Thoracic aorta (tissue), 2 donors: ENCODE measurements around the gene FAM120A. TPM values are rescaled to one million over a fixed set of nuclear protein-coding genes. Genes with fewer than 3 reads are reported as not detected.

Source experiments
- ATAC-seq: fragments of 150-250 bp; one replicate; pipeline ENCODE4 v1.8.0; 2017; ENCODE audit warnings: low read depth; ENCODE audit not compliant: insufficient number of reproducible peaks, low FRiP score
- DNase-seq: peaks from one replicate; pipeline ENCODE4 v3.0.0-alpha.2; 2020; ENCODE audit warnings: low spot score
- H3K27ac ChIP-seq, 2 donors: fragments of 200-600 bp; sonication (generic); 1 replicate in 1 of 2; 2 replicates in 1 of 2; pipeline ENCODE4 v1.5.1; 2016; ENCODE audit warnings: mild to moderate bottlenecking in 2 of 2, moderate library complexity in 2 of 2
- H3K27me3 ChIP-seq: fragments of 200-600 bp; sonication (generic); replicated peaks from 2 replicates; pipeline ENCODE4 v1.6.0; 2016; ENCODE audit warnings: mild to moderate bottlenecking; ENCODE audit not compliant: insufficient read depth
- H3K36me3 ChIP-seq: fragments of 200-600 bp; sonication (generic); one replicate; pipeline ENCODE4 v1.5.1; 2016
- H3K4me1 ChIP-seq, 2 donors: fragments of 200-600 bp; sonication (generic); 1 replicate in 1 of 2; 2 replicates in 1 of 2; pipeline versions ENCODE4 v1.5.1 to v1.6.0; 2016; ENCODE audit warnings: low read depth in 2 of 2, mild to moderate bottlenecking in 1 of 2; ENCODE audit not compliant: control insufficient read depth in 1 of 2
- H3K4me3 ChIP-seq: fragments of 200-600 bp; sonication (generic); 2 replicates; pipeline ENCODE4 v1.5.1; 2016; ENCODE audit warnings: mild to moderate bottlenecking
- H3K9me3 ChIP-seq: fragments of 200-600 bp; sonication (generic); 2 replicates; pipeline ENCODE4 v1.5.1; 2016
- total RNA-seq, 2 donors: library from RNA; depleted of rRNA; stranded (reverse); fragments of >200 nt; gene quantifications; one replicate each; pipeline versions ENCODE4 v1.1.0 to v1.2.3, GENCODE V29; 2016
- TF ChIP-seq, protein P1 (sequence below): fragments of 200-600 bp; sonication (generic); IDR thresholded peaks from one replicate; pipeline ENCODE4 v1.5.1; 2019; ENCODE audit warnings: antibody characterized with exemption

The FAM120A gene
- total RNA-seq, 2 donors from 2014 or later: 65.3 to 87.8 TPM

DNA sequence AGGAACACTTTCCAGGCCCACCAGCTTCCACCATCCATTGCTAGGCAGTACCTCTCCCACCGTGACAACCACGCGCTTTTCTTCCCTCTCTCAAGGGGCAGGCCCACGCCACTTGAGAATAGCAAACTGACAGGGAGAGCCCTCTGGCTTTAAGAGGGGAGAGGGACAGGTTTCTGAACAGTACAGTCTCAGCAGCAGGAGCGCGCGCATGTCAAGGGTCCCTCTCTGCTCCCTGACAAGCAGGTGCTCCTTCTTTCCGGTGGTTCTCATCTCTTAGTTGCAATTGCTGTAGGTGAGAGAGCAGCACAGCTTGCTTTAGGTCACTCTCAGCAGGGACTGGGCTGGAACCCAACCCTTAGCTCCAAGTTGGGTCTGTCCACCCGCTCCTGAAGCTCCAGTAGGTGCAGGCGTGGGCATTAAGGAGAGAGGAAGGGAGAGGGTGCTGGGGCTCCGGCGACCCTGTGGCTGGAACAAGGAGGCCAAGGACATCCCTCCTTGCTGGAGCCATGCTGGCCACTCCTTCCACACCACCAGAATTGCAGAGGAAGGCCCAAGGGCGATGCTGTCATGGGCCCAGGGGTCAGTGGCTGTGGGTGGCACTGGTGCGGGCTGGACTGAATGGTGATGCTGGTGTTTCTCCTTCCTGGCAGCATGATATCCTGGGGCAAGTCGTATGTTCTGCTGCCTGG is 115.9 kb downstream of the FAM120A start:
- peaks cover 9 to 14% of the 10 kb centered on the region in 2 donors for H3K4me1 ChIP-seq
- DNase-seq (no peak), ATAC-seq (no peak)
- H3K9me3 ChIP-seq: no peaks in the 10 kb centered on the region
- peaks cover 21% of the 10 kb centered on the region for H3K36me3 ChIP-seq
- peak overlapping the region; percentile 87 for H3K4me3 ChIP-seq
- TF ChIP-seq, protein P1, sequence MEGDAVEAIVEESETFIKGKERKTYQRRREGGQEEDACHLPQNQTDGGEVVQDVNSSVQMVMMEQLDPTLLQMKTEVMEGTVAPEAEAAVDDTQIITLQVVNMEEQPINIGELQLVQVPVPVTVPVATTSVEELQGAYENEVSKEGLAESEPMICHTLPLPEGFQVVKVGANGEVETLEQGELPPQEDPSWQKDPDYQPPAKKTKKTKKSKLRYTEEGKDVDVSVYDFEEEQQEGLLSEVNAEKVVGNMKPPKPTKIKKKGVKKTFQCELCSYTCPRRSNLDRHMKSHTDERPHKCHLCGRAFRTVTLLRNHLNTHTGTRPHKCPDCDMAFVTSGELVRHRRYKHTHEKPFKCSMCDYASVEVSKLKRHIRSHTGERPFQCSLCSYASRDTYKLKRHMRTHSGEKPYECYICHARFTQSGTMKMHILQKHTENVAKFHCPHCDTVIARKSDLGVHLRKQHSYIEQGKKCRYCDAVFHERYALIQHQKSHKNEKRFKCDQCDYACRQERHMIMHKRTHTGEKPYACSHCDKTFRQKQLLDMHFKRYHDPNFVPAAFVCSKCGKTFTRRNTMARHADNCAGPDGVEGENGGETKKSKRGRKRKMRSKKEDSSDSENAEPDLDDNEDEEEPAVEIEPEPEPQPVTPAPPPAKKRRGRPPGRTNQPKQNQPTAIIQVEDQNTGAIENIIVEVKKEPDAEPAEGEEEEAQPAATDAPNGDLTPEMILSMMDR: no peak
- no peaks in the 10 kb centered on the region for H3K27me3 ChIP-seq
- H3K27ac ChIP-seq: peak overlapping the region; percentile 93 to 99

DNA sequence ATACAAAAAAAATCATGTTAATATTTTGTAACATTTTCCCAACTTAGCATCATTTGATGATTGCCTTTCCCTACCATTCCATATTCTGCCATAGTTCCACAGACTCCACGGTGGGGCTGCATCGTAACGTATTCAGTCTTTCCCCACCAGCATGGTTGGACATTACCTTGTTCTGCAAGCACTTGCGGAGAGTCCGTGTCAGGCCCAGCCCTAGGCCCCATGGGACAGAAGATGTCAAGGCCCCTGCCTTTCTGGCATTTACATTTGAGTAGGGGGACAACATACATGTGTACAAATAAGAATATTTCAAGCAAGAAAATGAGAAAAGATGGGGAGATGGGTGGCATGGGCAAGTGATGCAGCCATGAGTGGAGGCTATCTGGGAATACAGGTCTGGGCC is 116.7 kb downstream of the FAM120A start:
- no peak for ATAC-seq

DNA sequence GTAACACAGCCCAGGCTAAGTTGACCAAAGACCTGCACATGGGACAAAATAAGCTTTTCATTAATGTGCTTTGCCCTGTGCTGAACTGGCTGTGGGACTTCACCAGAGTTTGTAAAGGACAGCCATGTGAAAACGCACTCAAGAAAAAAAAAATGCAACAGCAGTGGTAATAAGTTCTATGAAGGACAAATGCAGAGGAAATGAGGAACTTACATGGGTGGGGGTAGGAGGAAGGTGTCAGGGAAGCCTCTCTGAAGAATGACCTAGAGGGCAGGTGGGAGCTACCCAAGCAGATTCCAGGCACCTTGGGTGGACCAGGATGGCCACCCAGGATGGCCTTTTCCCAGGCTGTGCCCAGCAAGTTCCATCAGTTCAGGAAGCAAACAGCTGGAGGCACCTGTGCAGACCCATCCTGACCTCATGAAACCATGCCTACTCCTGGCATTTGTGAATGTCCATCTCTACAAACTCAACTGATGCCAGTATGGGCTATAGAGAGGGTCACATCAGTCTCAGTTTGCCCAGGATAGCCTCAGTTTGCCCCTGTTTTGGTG is 118.2 kb downstream of the FAM120A start:
- Histone ChIP-seq H3K4me1 (peaks cover 9 to 21% of the 10 kb centered on the region in 2 donors), H3K27me3 (no peaks in the 10 kb centered on the region), H3K36me3 (peaks cover 2% of the 10 kb centered on the region), H3K9me3 (no peaks in the 10 kb centered on the region), H3K27ac (no peak overlapping the region), H3K4me3 (no peak overlapping the region)
- TF ChIP-seq, protein P1: no peak
- ATAC-seq: no peak
- DNase-seq: no peak

More for the DNA sequence above, 116.7 kb downstream of the FAM120A start:
- TF ChIP-seq, protein P1: no peak
- Histone ChIP-seq H3K4me3 (no peak overlapping the region), H3K9me3 (no peaks in the 10 kb centered on the region), H3K4me1 (peaks cover 9 to 14% of the 10 kb centered on the region in 2 donors), H3K27ac (peak overlapping the region in 1 of 2 donors; percentile 93), H3K36me3 (peaks cover 15% of the 10 kb centered on the region), H3K27me3 (no peaks in the 10 kb centered on the region)
- DNase-seq: no peak

DNA sequence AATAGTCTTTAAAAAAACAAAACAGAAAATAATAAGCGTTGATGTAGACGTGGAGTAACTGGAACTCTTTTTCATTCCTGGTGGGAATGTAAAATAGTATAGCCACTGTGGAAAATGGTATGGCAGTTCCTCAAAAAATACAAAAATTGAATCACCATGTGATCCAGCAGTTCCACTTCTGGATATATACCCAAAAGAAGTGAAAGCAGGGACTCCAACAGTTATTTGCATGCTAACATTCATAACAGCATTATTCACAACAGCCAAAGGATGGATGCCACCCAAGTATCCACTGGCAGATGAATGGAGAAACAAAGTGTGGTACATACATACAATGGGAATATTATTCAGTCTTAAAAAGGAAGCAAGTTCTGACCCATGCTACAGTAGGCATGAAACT is 120.7 kb downstream of the FAM120A start:
- H3K36me3 ChIP-seq: no peaks in the 10 kb centered on the region
- H3K4me1 ChIP-seq: peaks cover 12 to 22% of the 10 kb centered on the region in 2 donors
- no peak for DNase-seq
- no peaks in the 10 kb centered on the region for H3K27me3 ChIP-seq
- H3K9me3 ChIP-seq: no peaks in the 10 kb centered on the region
- TF ChIP-seq, protein P1: no peak
- no peak overlapping the region for H3K4me3 ChIP-seq
- ATAC-seq: no peak
- no peak overlapping the region for H3K27ac ChIP-seq

DNA sequence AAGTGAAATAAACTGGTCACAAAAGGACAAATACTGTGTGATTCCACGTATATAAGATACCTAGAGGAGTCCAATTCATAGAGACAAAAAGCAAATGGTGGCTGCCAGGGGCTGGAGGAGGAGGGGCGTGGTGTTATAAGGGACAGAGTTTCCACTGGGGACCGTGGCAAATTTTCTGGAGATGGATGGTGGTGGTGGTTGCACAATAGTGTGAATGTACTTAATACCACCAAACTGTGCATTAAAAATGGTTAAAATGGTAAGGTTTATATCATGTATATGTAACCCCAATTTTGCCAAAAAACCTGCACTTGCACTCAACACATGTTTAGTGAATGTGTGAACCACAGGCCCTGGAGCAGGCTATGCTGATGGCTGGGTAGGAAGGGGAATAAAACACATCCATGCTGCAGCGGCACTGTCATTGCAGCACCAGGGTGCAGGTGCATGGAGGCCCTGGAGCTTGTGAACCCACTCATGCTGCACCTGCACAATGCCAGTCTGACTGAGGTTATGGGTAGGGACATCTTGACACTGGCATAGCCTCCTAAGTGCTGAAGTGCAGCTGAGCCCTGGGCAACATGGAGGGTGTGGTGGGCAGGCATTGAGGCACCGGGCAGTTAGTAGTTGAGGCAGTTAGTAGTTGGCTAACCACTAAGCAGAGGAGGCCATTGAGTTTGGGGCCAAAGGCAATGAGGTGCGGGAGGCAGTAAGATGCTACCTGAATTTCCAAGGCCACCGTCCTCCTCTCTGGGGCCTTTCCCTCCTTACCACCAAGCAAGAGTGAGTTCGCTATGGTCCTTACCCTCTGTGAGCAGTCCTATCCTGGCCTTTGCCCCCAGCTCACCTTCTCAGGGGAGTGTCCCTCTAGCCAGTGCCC is 121.4 kb downstream of the FAM120A start:
- TF ChIP-seq, protein P1: no peak
- Histone ChIP-seq H3K9me3 (no peaks in the 10 kb centered on the region), H3K27me3 (no peaks in the 10 kb centered on the region), H3K4me1 (peaks cover 6 to 21% of the 10 kb centered on the region in 2 donors), H3K4me3 (no peak overlapping the region), H3K27ac (no peak overlapping the region), H3K36me3 (no peaks in the 10 kb centered on the region)
- ATAC-seq: no peak
- no peak for DNase-seq
